Panc1 (cell line): Measurements from ENCODE around the gene OGA.

ENCODE experiments used
- CTCF ChIP-seq: fragments of 450-650 bp; IDR thresholded peaks from 2 replicates; pipeline ENCODE4 v1.5.1; 2017; ENCODE audit warnings: mild to moderate bottlenecking
- POLR2AphosphoS5 ChIP-seq: IDR thresholded peaks from 2 replicates; pipeline ENCODE4 v1.6.1; 2012; ENCODE audit warnings: mild to moderate bottlenecking, low read depth, low read length, moderate library complexity
- SIN3A ChIP-seq: IDR thresholded peaks from 2 replicates; pipeline ENCODE4 v1.6.1; 2012; ENCODE audit warnings: low read depth, mild to moderate bottlenecking, low read length, moderate library complexity, borderline replicate concordance; ENCODE audit not compliant: insufficient read depth

- no peak for TF ChIP-seq CTCF
- no peak for TF ChIP-seq POLR2AphosphoS5
- TF ChIP-seq SIN3A = no peak
These were observed 59.4 kb downstream of the OGA start for GRCh38 chr10:101758858-101759257.
